T-helper 17 cell (primary cell): Measurements from ENCODE around the gene PLEKHH2. TPM values are rescaled to one million over a fixed set of nuclear protein-coding genes. Genes with fewer than 3 reads are reported as not detected.

ENCODE experiments used
- ATAC-seq: fragments of 150-1000 bp; cut with Tn5 transposase; 2 replicates; pipeline ENCODE4 v1.10.0; 2021; ENCODE audit warnings: mild to moderate bottlenecking, moderate library complexity
- DNase-seq, 3 donors: peaks; one replicate each; pipeline versions ENCODE4 v3.0.0 to v3.0.0-alpha.2; 2020 to 2021
- H3K9me3 ChIP-seq: one replicate; pipeline ENCODE4 v1.7.0; 2013; ENCODE audit warnings: low read length, mild to moderate bottlenecking; ENCODE audit not compliant: control insufficient read depth, poor library complexity, severe bottlenecking
- H3K27ac Mint-ChIP-seq: one replicate; pipeline ENCODE4 v1.8.0; 2022; ENCODE audit warnings: mild to moderate bottlenecking, moderate library complexity, mixed read lengths
- H3K27me3 Mint-ChIP-seq: one replicate; pipeline ENCODE4 v1.8.0; 2022; ENCODE audit warnings: mixed read lengths
- H3K36me3 Mint-ChIP-seq: one replicate; pipeline ENCODE4 v1.8.0; 2022; ENCODE audit warnings: low read depth, mixed read lengths
- H3K4me1 Mint-ChIP-seq: one replicate; pipeline ENCODE4 v1.8.0; 2022; ENCODE audit warnings: mild to moderate bottlenecking, mixed read lengths
- H3K4me3 Mint-ChIP-seq: one replicate; pipeline ENCODE4 v1.8.0; 2022; ENCODE audit warnings: mild to moderate bottlenecking, moderate library complexity, mixed read lengths
- total RNA-seq, 4 donors: library from RNA in 2 of 4; stranded (reverse) in 2 of 4; gene quantifications; one replicate each; pipeline ENCODE4 v1.2.3 and lab custom pipeline; 2022 to 2026

PLEKHH2 gene
- total RNA-seq, 2 donors from 2014 or later: 0.75 TPM; not detected in 1

GRCh38 chr2:43737855-43738254, 100.8 kb downstream of the PLEKHH2 start:
- H3K4me3 Mint-ChIP-seq: no peak overlapping the region
- DNase-seq: no peak
- peaks cover 2% of the 10 kb centered on the region for H3K4me1 Mint-ChIP-seq
- peaks cover 2% of the 10 kb centered on the region for H3K36me3 Mint-ChIP-seq
- no peak overlapping the region for H3K27ac Mint-ChIP-seq
- peaks cover 36% of the 10 kb centered on the region for H3K27me3 Mint-ChIP-seq
- ATAC-seq: no peak
- H3K9me3 ChIP-seq: no peaks in the 10 kb centered on the region

GRCh38 chr2:43738257-43738656, 101.2 kb downstream of the PLEKHH2 start:
- H3K27me3 Mint-ChIP-seq: peaks cover 34% of the 10 kb centered on the region
- H3K9me3 ChIP-seq: no peaks in the 10 kb centered on the region
- DNase-seq (no peak), ATAC-seq (no peak)
- H3K4me1 Mint-ChIP-seq: peaks cover 2% of the 10 kb centered on the region
- H3K4me3 Mint-ChIP-seq: no peak overlapping the region
- H3K36me3 Mint-ChIP-seq: peaks cover 2% of the 10 kb centered on the region
- H3K27ac Mint-ChIP-seq: no peak overlapping the region

DNA sequence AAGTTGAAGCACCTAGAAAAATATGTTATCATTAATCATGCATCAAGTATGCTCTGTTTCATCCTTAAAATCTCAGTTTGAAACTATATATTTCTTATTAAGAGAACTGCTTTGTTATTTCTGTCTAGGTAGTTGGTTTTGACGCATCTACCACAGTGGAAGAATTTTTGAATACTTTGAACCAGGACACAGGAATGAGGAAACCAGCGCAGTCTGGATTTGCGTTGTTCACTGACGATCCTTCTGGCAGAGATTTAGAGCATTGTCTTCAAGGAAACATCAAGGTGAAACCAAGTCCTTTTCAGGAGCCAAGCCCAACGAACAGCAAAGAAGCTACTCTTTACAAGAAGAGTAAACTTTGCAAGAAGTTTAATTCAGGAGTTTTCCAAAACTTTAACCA, 106.6 kb downstream of the PLEKHH2 start:
- H3K27ac Mint-ChIP-seq: no peak overlapping the region
- H3K9me3 ChIP-seq: no peaks in the 10 kb centered on the region
- peaks cover 14% of the 10 kb centered on the region for H3K27me3 Mint-ChIP-seq
- peaks cover 2% of the 10 kb centered on the region for H3K36me3 Mint-ChIP-seq
- H3K4me1 Mint-ChIP-seq: peaks cover 2% of the 10 kb centered on the region
- ATAC-seq (no peak), DNase-seq (no peak)
- no peak overlapping the region for H3K4me3 Mint-ChIP-seq

- no peak for ATAC-seq
- DNase-seq: no peak
- Mint-ChIP-seq H3K27me3 (peaks cover 14% of the 10 kb centered on the region), H3K4me3 (no peak overlapping the region), H3K4me1 (peaks cover 2% of the 10 kb centered on the region), H3K36me3 (peaks cover 2% of the 10 kb centered on the region), H3K27ac (no peak overlapping the region)
- H3K9me3 ChIP-seq: no peaks in the 10 kb centered on the region
Observed at GRCh38 chr2:43745457-43745856, 108.4 kb downstream of the PLEKHH2 start.

DNA sequence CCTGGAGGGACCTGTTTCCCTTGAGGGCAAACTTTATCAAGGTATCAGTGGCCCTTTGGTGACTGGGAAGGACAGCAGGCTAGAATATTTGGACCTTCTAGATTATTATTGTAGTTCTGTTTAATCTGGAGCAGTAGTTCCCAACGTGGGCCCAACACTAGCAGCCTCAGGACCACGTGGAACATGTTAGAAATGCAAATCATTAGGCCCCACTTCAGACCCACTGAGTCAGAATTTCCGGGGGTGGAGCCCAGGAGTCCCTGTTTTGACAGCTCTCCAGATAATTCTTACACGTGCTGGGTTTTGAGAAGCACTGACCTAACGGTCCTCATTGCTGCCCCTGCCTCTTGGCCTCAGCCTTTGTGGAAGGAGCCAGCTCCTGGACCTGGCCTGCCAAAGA, 111.3 kb downstream of the PLEKHH2 start:
- Mint-ChIP-seq H3K27ac (no peak overlapping the region), H3K4me3 (no peak overlapping the region), H3K27me3 (peaks cover 6% of the 10 kb centered on the region), H3K4me1 (no peaks in the 10 kb centered on the region), H3K36me3 (no peaks in the 10 kb centered on the region)
- no peaks in the 10 kb centered on the region for H3K9me3 ChIP-seq
- DNase-seq (no peak), ATAC-seq (no peak)

DNA sequence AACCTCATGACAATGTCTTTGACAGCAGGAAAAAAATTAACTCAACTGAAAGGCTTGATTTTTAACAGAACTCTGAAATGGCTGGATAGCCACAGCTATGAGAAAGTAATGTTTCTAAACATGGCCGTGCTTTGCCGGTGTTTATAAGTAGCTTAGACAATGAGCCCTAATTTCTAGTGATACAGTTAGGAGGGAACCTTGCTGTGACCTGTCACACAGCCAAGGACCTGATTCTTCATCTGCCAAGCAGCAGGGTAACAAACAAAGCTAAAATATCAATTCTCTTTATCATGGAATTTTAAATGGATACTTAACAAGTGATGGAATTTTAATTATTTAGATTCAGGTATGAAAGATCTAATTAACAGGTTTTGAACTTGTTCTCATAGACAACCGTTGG, 112.5 kb downstream of the PLEKHH2 start:
- DNase-seq: no peak
- no peaks in the 10 kb centered on the region for H3K9me3 ChIP-seq
- ATAC-seq: no peak
- H3K4me1 Mint-ChIP-seq: no peaks in the 10 kb centered on the region
- H3K4me3 Mint-ChIP-seq: no peak overlapping the region
- H3K27ac Mint-ChIP-seq: no peak overlapping the region
- H3K36me3 Mint-ChIP-seq: no peaks in the 10 kb centered on the region
- no peaks in the 10 kb centered on the region for H3K27me3 Mint-ChIP-seq

GRCh38 chr2:43751476-43751990, 114.5 kb downstream of the PLEKHH2 start:
- Mint-ChIP-seq H3K27me3 (peaks cover 7% of the 10 kb centered on the region), H3K36me3 (no peaks in the 10 kb centered on the region), H3K4me3 (no peak overlapping the region), H3K27ac (no peak overlapping the region), H3K4me1 (no peaks in the 10 kb centered on the region)
- no peak for ATAC-seq
- no peak for DNase-seq
- no peaks in the 10 kb centered on the region for H3K9me3 ChIP-seq

DNA sequence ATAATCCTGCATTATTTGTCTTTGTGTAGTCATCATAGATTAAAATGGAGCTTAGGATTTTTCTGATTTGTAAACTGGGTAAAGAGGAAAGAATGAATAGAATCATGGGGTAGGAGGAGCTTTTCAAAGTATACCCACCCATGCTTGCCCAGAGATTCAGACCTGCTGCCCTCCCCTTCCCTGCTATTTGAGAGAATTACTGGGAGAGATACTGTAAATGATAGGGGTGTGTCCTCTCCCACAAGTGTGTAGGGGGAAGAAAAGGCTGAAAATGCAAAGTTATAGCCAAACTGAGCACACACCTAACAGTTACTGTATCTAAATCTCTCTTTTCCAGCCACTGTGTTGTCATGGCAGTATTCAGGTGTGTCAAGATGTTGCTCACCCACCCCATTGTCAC, 115.2 kb downstream of the PLEKHH2 start:
- no peaks in the 10 kb centered on the region for H3K4me1 Mint-ChIP-seq
- no peak for DNase-seq
- no peak for ATAC-seq
- no peaks in the 10 kb centered on the region for H3K9me3 ChIP-seq
- no peaks in the 10 kb centered on the region for H3K36me3 Mint-ChIP-seq
- no peak overlapping the region for H3K27ac Mint-ChIP-seq
- no peak overlapping the region for H3K4me3 Mint-ChIP-seq
- peaks cover 7% of the 10 kb centered on the region for H3K27me3 Mint-ChIP-seq

- H3K27ac Mint-ChIP-seq: no peak overlapping the region
- H3K9me3 ChIP-seq: no peaks in the 10 kb centered on the region
- H3K27me3 Mint-ChIP-seq: peaks cover 7% of the 10 kb centered on the region
- H3K36me3 Mint-ChIP-seq: no peaks in the 10 kb centered on the region
- ATAC-seq: no peak
- no peak overlapping the region for H3K4me3 Mint-ChIP-seq
- H3K4me1 Mint-ChIP-seq: no peaks in the 10 kb centered on the region
- no peak for DNase-seq
Observed at GRCh38 chr2:43754180-43754579, 117.1 kb downstream of the PLEKHH2 start.

GRCh38 chr2:43758739-43759138, 121.7 kb downstream of the PLEKHH2 start:
- H3K4me3 Mint-ChIP-seq: no peak overlapping the region
- no peaks in the 10 kb centered on the region for H3K9me3 ChIP-seq
- DNase-seq: no peak
- H3K27ac Mint-ChIP-seq: no peak overlapping the region
- no peaks in the 10 kb centered on the region for H3K4me1 Mint-ChIP-seq
- H3K27me3 Mint-ChIP-seq: peaks cover 7% of the 10 kb centered on the region
- ATAC-seq: no peak
- H3K36me3 Mint-ChIP-seq: no peaks in the 10 kb centered on the region

GRCh38 chr2:43759195-43759594, 122.1 kb downstream of the PLEKHH2 start:
- peaks cover 7% of the 10 kb centered on the region for H3K27me3 Mint-ChIP-seq
- ATAC-seq (no peak), DNase-seq (no peak)
- no peak overlapping the region for H3K4me3 Mint-ChIP-seq
- no peak overlapping the region for H3K27ac Mint-ChIP-seq
- no peaks in the 10 kb centered on the region for H3K9me3 ChIP-seq
- no peaks in the 10 kb centered on the region for H3K36me3 Mint-ChIP-seq
- no peaks in the 10 kb centered on the region for H3K4me1 Mint-ChIP-seq

DNA sequence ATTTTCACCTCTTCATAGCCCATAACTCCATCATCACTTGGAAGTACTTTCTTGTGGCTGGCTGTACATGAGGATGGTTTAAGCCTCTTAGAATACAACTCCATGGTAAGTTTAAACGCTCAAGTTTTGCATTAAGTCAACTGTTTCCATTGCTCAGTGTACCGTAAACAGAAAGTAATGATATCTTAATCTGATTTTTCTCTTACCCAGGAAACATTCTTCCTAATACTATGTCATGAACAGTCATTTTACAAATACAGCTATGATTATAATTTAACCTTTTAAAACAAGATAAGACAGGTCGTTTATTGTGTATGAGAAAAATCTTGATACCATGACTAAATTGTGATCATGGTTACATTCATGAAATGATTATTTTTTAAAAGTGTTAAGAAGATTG, 125.2 kb downstream of the PLEKHH2 start:
- H3K36me3 Mint-ChIP-seq: no peaks in the 10 kb centered on the region
- no peaks in the 10 kb centered on the region for H3K9me3 ChIP-seq
- DNase-seq: no peak
- no peak for ATAC-seq
- H3K27me3 Mint-ChIP-seq: peaks cover 5% of the 10 kb centered on the region
- no peaks in the 10 kb centered on the region for H3K4me1 Mint-ChIP-seq
- no peak overlapping the region for H3K4me3 Mint-ChIP-seq
- no peak overlapping the region for H3K27ac Mint-ChIP-seq

DNA sequence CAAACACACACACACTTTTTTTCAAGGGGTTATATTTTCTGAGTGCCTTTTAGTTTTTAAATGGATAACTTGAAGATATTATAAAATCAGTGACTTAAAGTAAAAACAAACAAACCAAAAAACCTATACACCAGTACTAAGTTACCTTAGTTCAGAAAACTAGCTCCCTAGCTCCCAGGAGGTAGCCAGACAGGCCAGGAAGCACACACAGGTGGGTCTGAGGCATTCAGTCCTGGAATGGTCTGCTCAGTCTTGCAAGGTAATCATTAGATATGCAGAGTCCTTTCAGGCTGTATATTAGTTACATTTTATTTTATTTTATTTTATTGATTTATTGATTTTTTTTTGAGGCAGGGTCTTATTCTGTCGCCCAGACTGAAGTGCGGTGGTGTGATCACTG, 126.0 kb downstream of the PLEKHH2 start:
- Mint-ChIP-seq H3K4me1 (no peaks in the 10 kb centered on the region), H3K27me3 (peaks cover 5% of the 10 kb centered on the region), H3K36me3 (no peaks in the 10 kb centered on the region), H3K27ac (no peak overlapping the region), H3K4me3 (no peak overlapping the region)
- DNase-seq (no peak), ATAC-seq (no peak)
- no peaks in the 10 kb centered on the region for H3K9me3 ChIP-seq

- ATAC-seq: no peak
- no peaks in the 10 kb centered on the region for H3K4me1 Mint-ChIP-seq
- no peak for DNase-seq
- no peak overlapping the region for H3K27ac Mint-ChIP-seq
- no peak overlapping the region for H3K4me3 Mint-ChIP-seq
- H3K36me3 Mint-ChIP-seq: no peaks in the 10 kb centered on the region
- H3K27me3 Mint-ChIP-seq: peaks cover 9% of the 10 kb centered on the region
- H3K9me3 ChIP-seq: no peaks in the 10 kb centered on the region
Observed at GRCh38 chr2:43764086-43764705, 127.1 kb downstream of the PLEKHH2 start.
